Measurements from ENCODE around the gene CDH5.
"Not testable (repeated sequence)": the region's sequence is repeated elsewhere in the genome, so short reads cannot be mapped to it uniquely, and the experiment has no call there.

Gene CDH5

GRCh38 chr16:66437391-66437945 is 71.0 kb downstream of the CDH5 start:
- DNase-seq (ENCODE audit: low read depth in 2 of 2) = no peak

GRCh38 chr16:66438536-66438935 is 72.0 kb downstream of the CDH5 start:
- DNase-seq (ENCODE audit: low read depth in 2 of 2) = no peak

GRCh38 chr16:66439051-66439730 is 72.7 kb downstream of the CDH5 start:
- no peak for DNase-seq (ENCODE audit: low read depth in 2 of 2)

- DNase-seq (ENCODE audit: low read depth in 2 of 2) = no peak
Measured at GRCh38 chr16:66440271-66440802, 73.8 kb downstream of the CDH5 start.

GRCh38 chr16:66440970-66441369 is 74.5 kb downstream of the CDH5 start:
- DNase-seq (ENCODE audit: low read depth in 2 of 2) = no peak

GRCh38 chr16:66441586-66442375 is 75.3 kb downstream of the CDH5 start:
- DNase-seq (ENCODE audit: low read depth in 2 of 2) = no peak

- no peak for DNase-seq (ENCODE audit: low read depth in 2 of 2)
Measured at GRCh38 chr16:66442502-66443268, 76.2 kb downstream of the CDH5 start.

- no peak for DNase-seq (ENCODE audit: low read depth in 2 of 2)
Measured at GRCh38 chr16:66443269-66443652, 76.8 kb downstream of the CDH5 start.

GRCh38 chr16:66444049-66444481 is 77.6 kb downstream of the CDH5 start:
- DNase-seq (ENCODE audit: low read depth in 2 of 2) = no peak

GRCh38 chr16:66446737-66447136 is 80.2 kb downstream of the CDH5 start:
- DNase-seq (ENCODE audit: low read depth in 2 of 2) = no peak

GRCh38 chr16:66447491-66447890 is 81.0 kb downstream of the CDH5 start:
- no peak for DNase-seq (ENCODE audit: low read depth in 2 of 2)

- no peak for DNase-seq (ENCODE audit: low read depth in 2 of 2)
Measured at GRCh38 chr16:66451548-66451947, 85.1 kb downstream of the CDH5 start.

- DNase-seq (ENCODE audit: low read depth in 2 of 2) = not testable (repeated sequence)
Measured at GRCh38 chr16:66453230-66453629, 86.7 kb downstream of the CDH5 start.

Measured in stimulated activated CD4-positive, alpha-beta T cell treated with anti-CD3 and anti-CD28 coated beads, Interleukin-15, amount 100 ng/mL, for 48 hours (primary cell).